Esophagus squamous epithelium (tissue), 5 donors: Measurements from ENCODE around the gene PLCD1. TPM values are rescaled to one million over a fixed set of nuclear protein-coding genes. Genes with fewer than 3 reads are reported as not detected.

Experiments
- DNase-seq: peaks from one replicate; lab custom pipeline; 2025; lab: John Stamatoyannopoulos, UW
- H3K27ac ChIP-seq, 4 donors: fragments of 200-600 bp; sonication (generic); one replicate each; pipeline ENCODE4 v1.5.1; 2016 to 2019; ENCODE audit warnings: mild to moderate bottlenecking in 1 of 4
- H3K27me3 ChIP-seq, 4 donors: fragments of 200-600 bp; sonication (generic); 1 replicate in 3 of 4; 2 replicates in 1 of 4; pipeline versions ENCODE4 v1.5.1 to v1.6.0; 2017 to 2021; ENCODE audit warnings: antibody characterized with exemption in 1 of 4
- H3K36me3 ChIP-seq, 3 donors: fragments of 200-600 bp; sonication (generic); one replicate each; pipeline ENCODE4 v1.5.1; 2016 to 2019
- H3K4me1 ChIP-seq, 3 donors: fragments of 200-600 bp; sonication (generic); one replicate each; pipeline ENCODE4 v1.5.1; 2017 to 2019
- H3K4me3 ChIP-seq, 4 donors: fragments of 200-600 bp; sonication (generic); 1 replicate in 3 of 4; 2 replicates in 1 of 4; pipeline ENCODE4 v1.5.1; 2016 to 2019; ENCODE audit warnings: mild to moderate bottlenecking in 2 of 4, moderate library complexity in 1 of 4
- H3K9me3 ChIP-seq, 3 donors: fragments of 200-600 bp; sonication (generic); one replicate each; pipeline ENCODE4 v1.5.1; 2016 to 2019
- POLR2A ChIP-seq, 4 donors: fragments of 450-650 bp; IDR thresholded peaks; one replicate each; pipeline ENCODE4 v1.6.1; 2017; ENCODE audit warnings: antibody characterized with exemption in 4 of 4, mild to moderate bottlenecking in 4 of 4, moderate library complexity in 3 of 4
- WGBS, 2 donors: methylation state at CpG; one replicate each; pipeline ENCODE4 v1.1.5; 2018; 5-methylcytosine and 5-hydroxymethylcytosine counted together
- intact Hi-C: fragments of 100-400 bp; cut with DNase I; formaldehyde crosslinking; loops from one replicate; pipeline ENCODE4 v1.15.0; 2022
- total RNA-seq, 4 donors: library from RNA; depleted of rRNA; stranded (reverse); fragments of >200 nt; gene quantifications; one replicate each; pipeline ENCODE4 v1.1.0, GENCODE V29; 2016
- TF ChIP-seq, protein P1 (sequence below), 6 experiments: fragments of 450-650 bp in 4 of 6; fragments of 200-600 bp in 2 of 6; sonication (generic) in 2 of 6; IDR thresholded peaks; one replicate each; pipeline ENCODE4 v1.5.1; 2016 to 2019; ENCODE audit warnings: antibody characterized with exemption in 6 of 6, mild to moderate bottlenecking in 4 of 6, moderate library complexity in 4 of 6
- donor health status: DM: yes; HTN: yes; CAD: no.

PLCD1 gene
- total RNA-seq, 4 donors from 2014 or later = 24.2 to 37.9 (median 35.0) TPM

DNA sequence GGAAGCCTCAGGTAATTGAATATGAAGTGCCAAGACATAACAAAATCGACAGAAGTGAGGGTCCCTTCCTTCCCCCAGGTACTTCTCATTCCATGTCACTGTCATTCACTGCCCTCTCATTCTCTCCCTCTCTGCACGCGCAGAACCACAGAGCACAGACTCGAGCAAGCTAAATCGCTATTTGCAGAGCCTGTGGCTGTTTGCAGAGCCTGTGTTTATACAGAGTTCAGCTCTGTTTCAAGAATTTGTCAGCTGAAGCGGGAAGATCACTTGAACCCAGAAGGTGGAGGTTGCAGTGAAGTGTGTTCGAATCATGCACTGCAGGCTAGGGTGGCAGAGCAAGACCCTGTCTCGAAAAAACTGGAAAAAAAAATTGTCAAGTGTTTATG lies 36.4 kb downstream of the PLCD1 start:
- H3K9me3 ChIP-seq = no peaks in the 10 kb centered on the region
- no peak for TF ChIP-seq POLR2A (IDR thresholded peaks at IDR 0.05)
- TF ChIP-seq, protein P1, sequence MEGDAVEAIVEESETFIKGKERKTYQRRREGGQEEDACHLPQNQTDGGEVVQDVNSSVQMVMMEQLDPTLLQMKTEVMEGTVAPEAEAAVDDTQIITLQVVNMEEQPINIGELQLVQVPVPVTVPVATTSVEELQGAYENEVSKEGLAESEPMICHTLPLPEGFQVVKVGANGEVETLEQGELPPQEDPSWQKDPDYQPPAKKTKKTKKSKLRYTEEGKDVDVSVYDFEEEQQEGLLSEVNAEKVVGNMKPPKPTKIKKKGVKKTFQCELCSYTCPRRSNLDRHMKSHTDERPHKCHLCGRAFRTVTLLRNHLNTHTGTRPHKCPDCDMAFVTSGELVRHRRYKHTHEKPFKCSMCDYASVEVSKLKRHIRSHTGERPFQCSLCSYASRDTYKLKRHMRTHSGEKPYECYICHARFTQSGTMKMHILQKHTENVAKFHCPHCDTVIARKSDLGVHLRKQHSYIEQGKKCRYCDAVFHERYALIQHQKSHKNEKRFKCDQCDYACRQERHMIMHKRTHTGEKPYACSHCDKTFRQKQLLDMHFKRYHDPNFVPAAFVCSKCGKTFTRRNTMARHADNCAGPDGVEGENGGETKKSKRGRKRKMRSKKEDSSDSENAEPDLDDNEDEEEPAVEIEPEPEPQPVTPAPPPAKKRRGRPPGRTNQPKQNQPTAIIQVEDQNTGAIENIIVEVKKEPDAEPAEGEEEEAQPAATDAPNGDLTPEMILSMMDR (IDR thresholded peaks at IDR 0.05) = no peak
- no peaks in the 10 kb centered on the region for H3K27me3 ChIP-seq
- H3K36me3 ChIP-seq = peaks cover 0 to 15% (median 0%) of the 10 kb centered on the region in 3 donors
- 77% methylated on average over 8 of the region's 8 CpGs for WGBS, 2 donors
- H3K4me3 ChIP-seq = no peak overlapping the region
- DNase-seq = no peak
- intact Hi-C loops = no loop called here
- peak overlapping the region; percentile 32 to 90 (median 86) for H3K27ac ChIP-seq
- peaks cover 13 to 74% (median 26%) of the 10 kb centered on the region in 3 donors for H3K4me1 ChIP-seq

DNA sequence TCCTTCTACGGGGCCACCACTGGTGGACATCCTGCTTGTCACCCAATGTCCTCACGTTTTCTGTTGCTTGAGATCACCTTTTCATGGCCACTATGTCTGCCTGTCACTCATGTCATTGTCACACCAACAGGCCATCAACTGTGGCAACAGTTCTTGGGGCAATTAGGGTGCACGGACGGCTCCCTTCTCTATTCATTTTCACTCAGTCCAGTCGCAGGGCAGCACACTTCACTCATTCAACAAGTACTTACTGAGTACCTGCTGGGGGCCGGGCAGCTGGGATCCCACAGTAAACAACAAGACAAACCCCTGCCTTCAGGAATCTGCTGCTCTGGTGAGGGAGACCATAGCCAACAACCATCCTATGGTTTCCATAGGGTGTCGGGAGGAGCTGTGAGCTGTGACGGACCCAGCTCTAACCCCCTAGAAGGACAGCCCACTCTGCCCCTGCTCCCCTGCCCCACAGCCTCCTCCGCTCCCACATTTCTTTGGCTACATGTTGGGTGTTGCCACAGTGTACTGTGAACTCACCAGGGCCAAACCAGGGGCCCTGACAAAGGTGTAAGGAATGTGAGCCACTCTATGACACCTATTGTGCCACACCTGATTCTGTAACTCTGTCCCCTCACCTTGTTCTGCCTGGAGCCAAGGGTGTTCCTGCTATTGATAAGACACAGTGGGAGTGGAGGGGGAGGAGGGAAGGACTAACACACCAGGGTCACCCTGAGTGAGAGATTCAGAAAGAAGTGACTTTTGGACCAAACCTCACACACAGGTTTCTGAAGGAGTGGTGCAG lies 37.0 kb downstream of the PLCD1 start:
- intact Hi-C loops = no loop called here
- DNase-seq = no peak
- peak overlapping the region; percentile 32 to 90 (median 86) for H3K27ac ChIP-seq
- no peak for TF ChIP-seq POLR2A (IDR thresholded peaks at IDR 0.05)
- TF ChIP-seq, protein P1 (IDR thresholded peaks at IDR 0.05) = no peak
- H3K4me3 ChIP-seq = no peak overlapping the region
- H3K4me1 ChIP-seq = peaks cover 11 to 71% (median 21%) of the 10 kb centered on the region in 3 donors
- WGBS, 2 donors = 86 to 88% methylated on average over 6 to 7 of the region's 9 CpGs
- H3K36me3 ChIP-seq = peaks cover 0 to 12% (median 0%) of the 10 kb centered on the region in 3 donors
- H3K27me3 ChIP-seq = no peaks in the 10 kb centered on the region
- H3K9me3 ChIP-seq = no peaks in the 10 kb centered on the region

DNA sequence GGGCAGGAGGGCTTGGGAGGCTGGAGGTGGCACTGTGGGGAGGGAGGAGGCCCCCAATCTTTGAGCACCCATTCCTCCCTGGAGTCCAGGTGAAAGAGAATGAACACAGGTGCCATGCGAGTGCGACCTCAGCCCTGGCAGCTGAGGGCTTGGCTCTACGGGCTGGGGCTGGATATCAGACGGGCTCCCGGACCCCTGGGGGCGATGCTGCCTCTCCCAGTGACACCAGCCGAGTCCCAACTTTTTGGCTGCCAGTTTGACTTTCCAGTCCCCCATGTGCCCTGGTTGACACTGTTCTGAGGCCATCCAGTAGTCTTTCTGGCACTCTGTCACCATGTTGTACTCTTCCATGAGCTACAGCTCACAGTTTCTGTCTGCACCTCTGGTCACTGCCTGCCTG lies 37.6 kb downstream of the PLCD1 start:
- WGBS, 2 donors = 75 to 97% methylated on average over 2 to 6 of the region's 7 CpGs
- TF ChIP-seq, protein P1 (IDR thresholded peaks at IDR 0.05) = no peak
- no peak for TF ChIP-seq POLR2A (IDR thresholded peaks at IDR 0.05)
- Histone ChIP-seq H3K27me3 (no peaks in the 10 kb centered on the region), H3K4me1 (peaks cover 11 to 71% (median 23%) of the 10 kb centered on the region in 3 donors), H3K4me3 (no peak overlapping the region), H3K27ac (peak overlapping the region in 1 of 4 donors; percentile 90), H3K36me3 (peaks cover 0 to 11% (median 0%) of the 10 kb centered on the region in 3 donors), H3K9me3 (no peaks in the 10 kb centered on the region)
- intact Hi-C loops = no loop called here
- DNase-seq = no peak

DNA sequence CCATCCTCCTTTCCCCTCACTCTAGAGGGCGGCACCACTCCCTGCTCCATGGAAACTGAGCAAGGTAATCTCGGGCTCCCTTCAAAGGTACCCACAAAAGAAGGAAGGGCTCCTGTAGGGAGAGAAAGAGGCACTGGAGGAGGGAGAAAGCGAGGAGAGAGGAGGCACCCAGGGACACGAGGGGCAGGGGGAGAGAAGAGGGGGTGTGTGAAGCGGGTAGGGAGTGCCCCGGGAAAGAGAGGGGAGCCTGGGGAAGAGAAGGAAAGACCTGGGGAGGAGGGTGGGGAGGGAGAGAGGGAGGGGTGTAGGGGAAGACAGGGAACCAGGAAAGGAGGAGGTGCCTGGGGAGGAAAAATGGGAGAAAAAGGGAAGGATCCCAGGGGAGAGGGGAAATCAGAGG lies 38.3 kb downstream of the PLCD1 start:
- whole genome bisulfite sequencing, 2 donors = 33 to 42% methylated on average over 1 to 5 of the region's 6 CpGs
- Histone ChIP-seq H3K4me3 (no peak overlapping the region), H3K4me1 (peaks cover 11 to 75% (median 30%) of the 10 kb centered on the region in 3 donors), H3K27ac (peak overlapping the region in 2 of 4 donors; percentile 7 to 54), H3K9me3 (no peaks in the 10 kb centered on the region), H3K36me3 (peaks cover 0 to 9% (median 0%) of the 10 kb centered on the region in 3 donors), H3K27me3 (no peaks in the 10 kb centered on the region)
- no peak for DNase-seq
- no peak for TF ChIP-seq POLR2A (IDR thresholded peaks at IDR 0.05)
- intact Hi-C loops = no loop called here

DNA sequence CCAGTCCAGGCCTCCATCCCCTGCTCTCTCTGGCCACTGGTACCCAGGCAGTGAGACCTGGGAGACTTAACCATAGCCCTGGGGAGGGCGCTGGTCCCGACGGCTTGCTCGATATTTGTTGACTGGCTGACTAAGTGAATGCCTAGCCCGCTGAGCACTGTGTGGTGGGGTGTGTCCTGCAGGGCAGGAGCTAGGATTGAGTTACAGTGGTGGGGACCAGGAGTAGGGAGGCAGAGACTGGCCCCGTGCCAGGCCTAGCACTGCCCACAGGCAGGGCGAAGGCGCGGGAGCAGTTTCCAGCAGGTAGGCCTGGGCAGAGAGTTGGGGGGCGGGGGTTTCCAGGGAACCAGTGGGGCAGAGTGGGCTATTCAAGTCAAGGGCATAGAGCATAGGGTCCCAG lies 38.9 kb downstream of the PLCD1 start, which contains the start of gene VILL:
TSS of gene VILL (plus strand) at position 260 of the 400 bp plus-strand sequence. CDS start 2,887 bp downstream, outside the sequence.
- TF ChIP-seq POLR2A (IDR thresholded peaks at IDR 0.05) = no peak
- TF ChIP-seq, protein P1 (IDR thresholded peaks at IDR 0.05) = no peak
- intact Hi-C loops = no loop called here
- H3K27me3 ChIP-seq = no peaks in the 10 kb centered on the region
- H3K27ac ChIP-seq = peak within 1 kb of the TSS in 2 of 4 donors; percentile 7 to 90
- no peak for DNase-seq
- peaks cover 11 to 77% (median 36%) of the 10 kb centered on the region in 3 donors for H3K4me1 ChIP-seq
- no peak within 1 kb of the TSS for H3K4me3 ChIP-seq
- peaks cover 0 to 3% (median 0%) of the 10 kb centered on the region in 3 donors for H3K36me3 ChIP-seq
- H3K9me3 ChIP-seq = no peaks in the 10 kb centered on the region
- 70% methylated on average over 2 of the region's 10 CpGs; no CpG with 5 or more reads in 1 of the 2 donors for WGBS, 2 donors
